Measurements from ENCODE around the gene LAMA3. TPM values are rescaled to one million over a fixed set of nuclear protein-coding genes. Genes with fewer than 3 reads are reported as not detected.

The LAMA3 gene
- total and polyA plus RNA-seq, 4 donors = 0.26 to 3.9 (median 0.37) TPM

- peak; percentile 89 for TF ChIP-seq SP1 (IDR thresholded peaks at IDR 0.05)
Measured at GRCh38 chr18:23857756-23858155, 168.5 kb downstream of the LAMA3 start (continued).

- Histone ChIP-seq H3K4me3 (ENCODE audit: low read depth in 1 of 3, low read length in 3 of 3) (no peak overlapping the region), H3K27ac (ENCODE audit: low read depth in 1 of 2, low read length in 2 of 2) (peak overlapping the region; percentile 47 to 61), H3K9ac (ENCODE audit: low read depth in 1 of 2, low read length in 2 of 2) (no peak overlapping the region), H3K36me3 (ENCODE audit: control insufficient read depth in 4 of 4, insufficient read depth in 3 of 4, low read depth in 1 of 4, low read length in 3 of 4) (no peaks in the 10 kb centered on the region), H3K27me3 (ENCODE audit: control insufficient read depth in 4 of 4, insufficient read depth in 4 of 4, low read length in 3 of 4) (no peaks in the 10 kb centered on the region), H3K9me3 (ENCODE audit: control insufficient read depth in 4 of 4, low read length in 3 of 4) (no peaks in the 10 kb centered on the region), H3K4me1 (ENCODE audit: control insufficient read depth in 4 of 4, insufficient read depth in 4 of 4, low read length in 3 of 4) (peaks cover 10 to 37% (median 24%) of the 10 kb centered on the region in 4 donors)
- no peak for TF ChIP-seq GABPA (IDR thresholded peaks at IDR 0.05 in 1 of 2, conservative IDR thresholded peaks at IDR 0.05 in 1 of 2)
- TF ChIP-seq HNF4A (conservative IDR thresholded peaks at IDR 0.05) = peak; percentile 88 to 95
- no peak for TF ChIP-seq NR2F2 (IDR thresholded peaks at IDR 0.05)
- TF ChIP-seq EGR1 (IDR thresholded peaks at IDR 0.05; ENCODE audit: low read depth in 2 of 2) = no peak
- no peak for TF ChIP-seq TAF1 (conservative IDR thresholded peaks at IDR 0.05)
- peak; percentile 41 to 79 for TF ChIP-seq RXRA (IDR thresholded peaks at IDR 0.05)
- no peak for TF ChIP-seq FOXA1 (IDR thresholded peaks at IDR 0.05)
- peak in 1 of 2 donors; percentile 65 for TF ChIP-seq JUND (IDR thresholded peaks at IDR 0.05)
- peak; percentile 12 for TF ChIP-seq YY1 (IDR thresholded peaks at IDR 0.05)
- no peak for TF ChIP-seq ATF3 (IDR thresholded peaks at IDR 0.05)
- peak; percentile 17 for TF ChIP-seq FOXA2 (IDR thresholded peaks at IDR 0.05)
- peak; percentile 76 for TF ChIP-seq MAX (IDR thresholded peaks at IDR 0.05)
- peak; percentile 77 for TF ChIP-seq HNF4G (IDR thresholded peaks at IDR 0.05)
- TF ChIP-seq RAD21 (IDR thresholded peaks at IDR 0.05) = peak in 1 of 2 donors; percentile 28
- TF ChIP-seq ZBTB33 (IDR thresholded peaks at IDR 0.05) = peak; percentile 56
- TF ChIP-seq SP1 (IDR thresholded peaks at IDR 0.05) = peak; percentile 71
- TF ChIP-seq REST (IDR thresholded peaks at IDR 0.05) = peak; percentile 22
- no peak for TF ChIP-seq CTCF (IDR thresholded peaks at IDR 0.05; ENCODE audit: low read depth, low read length, missing input control)
- DNase-seq (ENCODE audit: low spot score) = no peak
- WGBS = 41% methylated on average over 3 of the region's 3 CpGs
Measured at GRCh38 chr18:23859466-23860336, 170.4 kb downstream of the LAMA3 start.
